GM18517 (cell line): ENCODE measurements around the gene TIGIT.

ENCODE experiments used
- ATAC-seq: cut with Tn5 transposase; IDR thresholded peaks from one replicate; pipeline ENCODE4 v1.9.1; 2021; ENCODE audit warnings: mild to moderate bottlenecking, moderate library complexity; ENCODE audit not compliant: unreplicated experiment

Gene TIGIT

DNA sequence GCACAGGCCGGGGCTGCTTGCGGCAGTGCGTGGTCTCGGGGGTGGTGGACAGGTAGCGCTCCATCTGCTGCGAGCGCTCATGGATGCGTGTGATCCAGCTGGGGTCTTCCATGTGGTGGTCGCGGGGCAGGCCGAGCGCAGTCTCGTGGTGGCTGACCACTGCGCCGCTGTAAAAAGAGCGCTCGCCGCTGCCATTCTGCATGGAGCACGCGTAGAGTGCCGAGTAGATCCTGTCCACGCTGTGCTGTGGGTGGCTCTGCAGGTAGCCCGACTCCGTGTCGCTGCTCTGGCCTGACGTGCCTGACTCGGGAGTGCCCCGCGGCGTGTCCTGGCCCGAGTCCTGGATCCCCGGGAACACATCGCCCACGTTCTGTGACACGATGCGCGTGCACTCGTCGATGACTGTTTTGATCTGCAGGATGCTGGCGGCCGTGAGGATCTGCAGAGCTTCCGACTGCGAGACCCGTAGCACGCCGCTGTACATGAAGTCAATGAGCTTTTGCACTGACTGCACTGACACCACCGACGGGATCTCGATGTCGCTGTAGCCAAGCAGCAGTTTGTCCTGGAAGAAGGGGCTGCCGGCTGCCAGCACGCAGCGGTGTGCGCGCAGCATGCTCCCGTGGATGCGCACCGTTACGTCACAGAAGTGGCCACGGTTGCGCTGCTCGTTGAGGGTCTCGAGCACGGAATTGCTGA is 57.4 kb downstream of the TIGIT start:
- no peak for ATAC-seq

DNA sequence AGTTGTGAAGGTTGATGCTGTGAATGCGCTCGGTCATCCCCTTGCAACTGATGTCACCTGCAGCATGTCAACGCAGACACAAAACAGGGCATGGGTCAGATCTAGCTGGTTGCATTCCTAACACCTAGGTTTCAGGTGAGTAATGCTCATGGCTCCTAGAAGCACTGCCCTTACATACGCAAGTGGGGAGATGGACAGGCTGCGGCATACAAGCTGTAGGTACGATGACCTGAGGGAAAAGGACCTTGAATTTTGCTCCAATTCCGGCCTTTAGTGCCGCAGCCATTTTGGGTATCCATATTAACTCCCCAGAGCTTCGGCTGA is 58.0 kb downstream of the TIGIT start:
- no peak for ATAC-seq

DNA sequence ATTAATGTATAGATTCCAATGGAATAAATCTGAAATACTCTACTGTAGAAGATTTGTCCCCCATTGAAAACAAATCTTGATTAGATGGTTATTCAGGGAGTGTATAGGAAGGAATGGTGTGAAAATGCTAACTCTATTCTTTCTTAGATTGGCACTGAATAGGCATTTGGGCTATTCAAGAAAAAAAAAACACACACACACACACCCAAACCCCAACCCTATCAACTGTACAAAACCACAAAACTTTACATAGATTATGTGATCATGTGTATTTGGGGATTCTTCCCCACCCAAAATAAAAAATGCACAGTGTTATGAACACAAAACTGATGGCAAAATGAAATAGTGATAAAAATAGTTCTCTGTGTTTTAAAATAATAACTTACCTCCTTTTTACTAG is 61.8 kb downstream of the TIGIT start:
- no peak for ATAC-seq

DNA sequence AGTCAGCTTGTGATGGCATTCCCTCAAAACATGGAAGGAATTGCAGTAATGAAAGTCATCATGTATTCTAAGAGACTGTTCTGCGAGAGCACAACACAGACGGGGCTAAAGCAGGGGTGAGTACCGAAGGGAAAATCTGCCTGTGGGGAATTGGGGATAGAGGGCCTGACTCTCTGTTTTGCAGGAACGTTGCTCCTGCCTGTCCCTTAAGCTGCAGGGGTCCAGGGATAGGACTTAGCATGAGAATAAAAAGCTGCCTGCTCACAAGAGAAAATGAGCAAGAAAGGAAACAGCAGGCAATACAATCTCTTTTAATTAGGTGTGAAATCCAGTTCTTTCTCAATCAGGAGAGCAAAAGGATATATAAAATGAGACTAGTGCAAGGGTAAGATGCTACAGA is 62.2 kb downstream of the TIGIT start:
- ATAC-seq: no peak

DNA sequence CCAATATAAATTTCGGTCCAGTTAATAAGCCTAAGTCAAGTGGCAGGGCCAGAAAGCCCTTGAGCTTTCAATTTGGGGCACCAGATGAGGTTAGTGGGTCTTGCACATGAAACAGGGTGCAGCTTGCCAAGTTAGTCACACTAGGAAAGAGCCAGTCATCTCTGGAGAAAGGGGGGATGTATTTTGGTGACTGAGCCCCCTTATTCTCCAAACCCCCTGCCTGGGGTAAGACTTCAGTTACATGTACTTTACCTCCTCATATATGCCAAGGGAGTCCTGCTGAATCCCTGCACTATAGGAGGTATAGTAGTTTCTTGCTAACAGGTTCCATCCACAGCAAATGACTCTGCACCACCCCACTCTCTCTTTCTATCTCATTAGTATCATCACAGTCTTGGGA is 62.7 kb downstream of the TIGIT start:
- ATAC-seq: no peak
